ENCODE results near the gene INTS13.

DNA sequence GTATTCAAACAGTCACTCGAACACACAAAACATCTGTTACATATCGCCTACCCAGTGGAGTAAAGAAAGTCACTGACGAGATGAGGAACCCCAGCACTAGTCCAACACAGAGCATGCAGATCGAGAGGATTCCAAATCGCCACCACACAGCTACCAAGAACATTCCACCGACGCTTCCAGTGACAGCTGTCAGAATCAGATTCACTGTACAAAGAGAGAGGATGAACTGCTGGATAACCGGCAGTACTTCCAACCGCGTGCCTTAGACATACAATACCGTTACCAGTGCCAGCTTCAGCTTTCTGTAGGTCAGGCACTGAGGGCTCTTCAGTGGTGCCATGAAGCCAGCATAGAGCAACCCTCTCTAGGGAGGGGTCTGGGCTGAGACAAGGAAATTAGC lies 42.0 kb upstream of the INTS13 start:
- TF ChIP-seq EZH2 (IDR thresholded peaks at IDR 0.05) (no peak), POLR2AphosphoS5 (IDR thresholded peaks at IDR 0.05; ENCODE audit: borderline replicate concordance, low read depth, low read length) (no peak), FOXP2 (optimal IDR thresholded peaks at IDR 0.05; ENCODE audit: control extremely low read depth, extremely low read length, insufficient read depth) (no peak)
